ENCODE measurements around the gene APCDD1L.

GRCh38 chr20:58504566-58504965 lies 10.6 kb downstream of the APCDD1L start:
- TF ChIP-seq CTCF (IDR thresholded peaks at IDR 0.05; ENCODE audit: poor library complexity, severe bottlenecking) (no peak), MXI1 (conservative IDR thresholded peaks at IDR 0.05; ENCODE audit: poor library complexity, severe bottlenecking) (no peak), TAF1 (IDR thresholded peaks at IDR 0.05; ENCODE audit: low read depth) (no peak), EZH2 (IDR thresholded peaks at IDR 0.05; ENCODE audit: borderline replicate concordance, insufficient read depth, low read length, poor library complexity, severe bottlenecking) (no peak), POLR2AphosphoS5 (IDR thresholded peaks at IDR 0.05) (no peak), RAD21 (conservative IDR thresholded peaks at IDR 0.05) (no peak)

All from neural cell (in vitro differentiated cells).